K562 (cell line): ENCODE results near the gene B3GALT4. TPM values are rescaled to one million over a fixed set of nuclear protein-coding genes. Genes with fewer than 3 reads are reported as not detected.

Experiments
- ATF7 ChIP-seq: fragments of 450-650 bp; IDR thresholded peaks from 2 replicates; pipeline ENCODE4 v1.7.1; 2014; ENCODE audit warnings: mild to moderate bottlenecking, moderate library complexity
- BCOR ChIP-seq: fragments of 450-650 bp; IDR thresholded peaks from 2 replicates; pipeline ENCODE4 v1.6.1; 2016
- BRF1 ChIP-seq: IDR thresholded peaks from 3 replicates; pipeline ENCODE4 v1.6.1; 2011; ENCODE audit warnings: borderline replicate concordance, mild to moderate bottlenecking; ENCODE audit not compliant: insufficient read length; ENCODE audit errors: extremely low read depth
- COPS2 ChIP-seq: fragments of 450-650 bp; conservative IDR thresholded peaks from 2 replicates; pipeline ENCODE4 v1.6.1; 2016; ENCODE audit warnings: mild to moderate bottlenecking, moderate library complexity
- ETV1 ChIP-seq: fragments of 450-650 bp; conservative IDR thresholded peaks from 2 replicates; pipeline ENCODE4 v1.6.1; 2016; ENCODE audit warnings: missing genetic modification characterization, control low read depth, low read depth, missing compliant biosample characterization
- ILF3 ChIP-seq: fragments of 450-650 bp; IDR thresholded peaks from 2 replicates; pipeline ENCODE4 v1.6.1; 2018; ENCODE audit warnings: antibody characterized with exemption, mild to moderate bottlenecking, moderate library complexity, borderline replicate concordance
- LARP7 ChIP-seq: fragments of 450-650 bp; IDR thresholded peaks from 2 replicates; pipeline ENCODE4 v1.6.1; 2016
- NCOA4 ChIP-seq: fragments of 450-650 bp; IDR thresholded peaks from 2 replicates; pipeline ENCODE4 v1.6.1; 2018; ENCODE audit warnings: mild to moderate bottlenecking; ENCODE audit not compliant: partially characterized antibody
- RBM25 ChIP-seq: fragments of 200-400 bp; formaldehyde crosslinking; IDR thresholded peaks from 2 replicates; pipeline ENCODE4 v1.6.1; 2018; ENCODE audit warnings: low read length, low read depth, moderate library complexity; ENCODE audit not compliant: severe bottlenecking
- SRSF3 ChIP-seq: fragments of 200-400 bp; formaldehyde crosslinking; IDR thresholded peaks from 2 replicates; pipeline ENCODE4 v1.6.1; 2016; ENCODE audit warnings: mild to moderate bottlenecking, low read length, moderate library complexity; ENCODE audit not compliant: insufficient read depth
- TAF1 ChIP-seq: IDR thresholded peaks from 2 replicates; pipeline ENCODE4 v1.6.1; 2011; ENCODE audit warnings: mild to moderate bottlenecking, low read length, moderate library complexity; ENCODE audit not compliant: insufficient read depth, control insufficient read depth, severe bottlenecking; ENCODE audit errors: extremely low read depth
- XRCC4 ChIP-seq: IDR thresholded peaks from one replicate; pipeline ENCODE4 v1.6.1; 2011; ENCODE audit not compliant: insufficient read depth, insufficient read length; ENCODE audit errors: extremely low read depth
- polyA plus RNA-seq, 8 experiments: library from polyadenylated mRNA; depleted of rRNA in 4 of 8; stranded (reverse) in 5 of 8; unstranded in 3 of 8; fragments of >200 nt; fragmentation: Nextera tagmentation in 2 of 8; fragmentation: Illumina TruSeq in 1 of 8; extraction: Ambion mirVana in 2 of 8; extraction: Trizol in 1 of 8; gene quantifications; 2 replicates each; pipeline versions ENCODE4 v1.2.1 to v1.2.3, GENCODE V29; 2011 to 2014; ENCODE audit warnings: inconsistent platforms in 1 of 8, missing spikeins in 1 of 8
- total RNA-seq, 7 experiments: library from RNA; depleted of rRNA in 6 of 7; stranded (reverse); fragments of >200 nt in 6 of 7; fragmentation: Illumina TruSeq in 2 of 7; extraction: Trizol in 2 of 7; gene quantifications; 2 replicates each; pipeline versions ENCODE4 v1.2.1 to v1.2.3, GENCODE V29; 2011 to 2021; ENCODE audit warnings: low replicate concordance in 1 of 7
- TF ChIP-seq, protein P1 (sequence below): sonication (generic); formaldehyde crosslinking; IDR thresholded peaks from 2 replicates; pipeline ENCODE4 v1.8.0; 2022; ENCODE audit warnings: mild to moderate bottlenecking, missing genetic modification reagents
- TF ChIP-seq, protein P2 (sequence below): fragments of 450-650 bp; IDR thresholded peaks from 2 replicates; pipeline ENCODE4 v1.6.1; 2017; ENCODE audit warnings: antibody characterized with exemption
- TF ChIP-seq, protein P3 (sequence below): sonication (generic); formaldehyde crosslinking; IDR thresholded peaks from 2 replicates; pipeline ENCODE4 v1.8.0; 2022; ENCODE audit warnings: mild to moderate bottlenecking, missing genetic modification reagents
- TF ChIP-seq, protein P4 (sequence below): fragments of 450-650 bp; IDR thresholded peaks from 2 replicates; pipeline ENCODE4 v1.6.1; 2016; ENCODE audit warnings: low read depth, mild to moderate bottlenecking, moderate library complexity
- TF ChIP-seq, protein P5 (sequence below): fragments of 450-650 bp; IDR thresholded peaks from 2 replicates; pipeline ENCODE4 v1.6.1; 2016; ENCODE audit warnings: antibody characterized with exemption

B3GALT4 gene
- total and polyA plus RNA-seq, 9 of the 15 experiments (the other 6 are each of a cell fraction or from before 2014, with no cell fraction given): 0.11 to 1.3 (median 0.53) TPM; not detected in 1

DNA sequence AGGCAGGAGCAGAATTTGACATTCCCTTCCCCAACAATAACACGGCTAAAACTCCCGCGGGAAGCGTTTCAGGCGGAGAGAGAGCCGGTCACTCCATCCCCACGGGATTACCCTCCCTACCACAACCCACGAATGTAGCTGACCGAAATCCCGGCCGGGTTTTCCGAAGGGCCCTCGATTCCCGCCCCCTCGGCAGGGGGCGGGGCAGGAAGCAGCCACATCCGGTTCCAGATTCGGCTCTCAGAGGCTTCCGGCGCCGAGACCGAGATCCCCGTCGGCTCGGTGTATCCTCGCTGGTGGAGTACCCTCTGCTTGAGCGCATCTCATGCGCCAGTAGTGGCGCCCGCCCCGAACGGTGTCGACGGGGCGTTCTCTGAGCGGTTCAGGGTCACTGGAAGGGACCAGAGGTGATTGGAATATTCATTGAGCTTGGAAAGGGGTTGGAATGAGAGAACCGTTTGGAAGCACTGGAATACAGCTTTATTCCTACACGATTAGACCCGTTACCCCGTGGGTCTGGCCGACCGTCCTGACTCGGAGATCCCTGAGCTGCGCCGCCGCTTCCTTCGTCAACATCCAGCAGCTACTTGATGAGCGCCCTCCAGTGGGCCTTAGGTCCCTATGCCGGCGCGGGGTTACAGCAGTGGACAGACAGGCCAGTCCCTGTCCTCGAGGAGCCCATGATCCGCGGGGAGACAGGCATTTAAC lies 22.5 kb downstream of the B3GALT4 start (continued):
- TF ChIP-seq, protein P1, sequence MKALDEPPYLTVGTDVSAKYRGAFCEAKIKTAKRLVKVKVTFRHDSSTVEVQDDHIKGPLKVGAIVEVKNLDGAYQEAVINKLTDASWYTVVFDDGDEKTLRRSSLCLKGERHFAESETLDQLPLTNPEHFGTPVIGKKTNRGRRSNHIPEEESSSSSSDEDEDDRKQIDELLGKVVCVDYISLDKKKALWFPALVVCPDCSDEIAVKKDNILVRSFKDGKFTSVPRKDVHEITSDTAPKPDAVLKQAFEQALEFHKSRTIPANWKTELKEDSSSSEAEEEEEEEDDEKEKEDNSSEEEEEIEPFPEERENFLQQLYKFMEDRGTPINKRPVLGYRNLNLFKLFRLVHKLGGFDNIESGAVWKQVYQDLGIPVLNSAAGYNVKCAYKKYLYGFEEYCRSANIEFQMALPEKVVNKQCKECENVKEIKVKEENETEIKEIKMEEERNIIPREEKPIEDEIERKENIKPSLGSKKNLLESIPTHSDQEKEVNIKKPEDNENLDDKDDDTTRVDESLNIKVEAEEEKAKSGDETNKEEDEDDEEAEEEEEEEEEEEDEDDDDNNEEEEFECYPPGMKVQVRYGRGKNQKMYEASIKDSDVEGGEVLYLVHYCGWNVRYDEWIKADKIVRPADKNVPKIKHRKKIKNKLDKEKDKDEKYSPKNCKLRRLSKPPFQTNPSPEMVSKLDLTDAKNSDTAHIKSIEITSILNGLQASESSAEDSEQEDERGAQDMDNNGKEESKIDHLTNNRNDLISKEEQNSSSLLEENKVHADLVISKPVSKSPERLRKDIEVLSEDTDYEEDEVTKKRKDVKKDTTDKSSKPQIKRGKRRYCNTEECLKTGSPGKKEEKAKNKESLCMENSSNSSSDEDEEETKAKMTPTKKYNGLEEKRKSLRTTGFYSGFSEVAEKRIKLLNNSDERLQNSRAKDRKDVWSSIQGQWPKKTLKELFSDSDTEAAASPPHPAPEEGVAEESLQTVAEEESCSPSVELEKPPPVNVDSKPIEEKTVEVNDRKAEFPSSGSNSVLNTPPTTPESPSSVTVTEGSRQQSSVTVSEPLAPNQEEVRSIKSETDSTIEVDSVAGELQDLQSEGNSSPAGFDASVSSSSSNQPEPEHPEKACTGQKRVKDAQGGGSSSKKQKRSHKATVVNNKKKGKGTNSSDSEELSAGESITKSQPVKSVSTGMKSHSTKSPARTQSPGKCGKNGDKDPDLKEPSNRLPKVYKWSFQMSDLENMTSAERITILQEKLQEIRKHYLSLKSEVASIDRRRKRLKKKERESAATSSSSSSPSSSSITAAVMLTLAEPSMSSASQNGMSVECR: peak; percentile 69
- TF ChIP-seq ETV1 (peak; percentile 97), XRCC4 (no peak), RBM25 (no peak), NCOA4 (no peak), SRSF3 (no peak), TAF1 (peak; percentile 93), BCOR (peak; percentile 32; the same call in 1 of the 2 replicates), ILF3 (peak; percentile 62; the same call in 1 of the 2 replicates), LARP7 (0 out of 2 replicates have a peak, but pooled peaks have one; percentile 14), BRF1 (no peak), ATF7 (peak; percentile 72), COPS2 (no peak)
- TF ChIP-seq, protein P2, sequence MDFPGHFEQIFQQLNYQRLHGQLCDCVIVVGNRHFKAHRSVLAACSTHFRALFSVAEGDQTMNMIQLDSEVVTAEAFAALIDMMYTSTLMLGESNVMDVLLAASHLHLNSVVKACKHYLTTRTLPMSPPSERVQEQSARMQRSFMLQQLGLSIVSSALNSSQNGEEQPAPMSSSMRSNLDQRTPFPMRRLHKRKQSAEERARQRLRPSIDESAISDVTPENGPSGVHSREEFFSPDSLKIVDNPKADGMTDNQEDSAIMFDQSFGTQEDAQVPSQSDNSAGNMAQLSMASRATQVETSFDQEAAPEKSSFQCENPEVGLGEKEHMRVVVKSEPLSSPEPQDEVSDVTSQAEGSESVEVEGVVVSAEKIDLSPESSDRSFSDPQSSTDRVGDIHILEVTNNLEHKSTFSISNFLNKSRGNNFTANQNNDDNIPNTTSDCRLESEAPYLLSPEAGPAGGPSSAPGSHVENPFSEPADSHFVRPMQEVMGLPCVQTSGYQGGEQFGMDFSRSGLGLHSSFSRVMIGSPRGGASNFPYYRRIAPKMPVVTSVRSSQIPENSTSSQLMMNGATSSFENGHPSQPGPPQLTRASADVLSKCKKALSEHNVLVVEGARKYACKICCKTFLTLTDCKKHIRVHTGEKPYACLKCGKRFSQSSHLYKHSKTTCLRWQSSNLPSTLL: no peak
- TF ChIP-seq, protein P3, sequence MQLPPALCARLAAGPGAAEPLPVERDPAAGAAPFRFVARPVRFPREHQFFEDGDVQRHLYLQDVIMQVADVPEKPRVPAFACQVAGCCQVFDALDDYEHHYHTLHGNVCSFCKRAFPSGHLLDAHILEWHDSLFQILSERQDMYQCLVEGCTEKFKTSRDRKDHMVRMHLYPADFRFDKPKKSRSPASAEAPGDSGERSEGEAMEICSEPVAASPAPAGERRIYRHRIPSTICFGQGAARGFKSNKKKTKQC (CRISPR knock-in tag): 0 out of 2 replicates have a peak, but pooled peaks have one; percentile 78
- TF ChIP-seq, protein P4, sequence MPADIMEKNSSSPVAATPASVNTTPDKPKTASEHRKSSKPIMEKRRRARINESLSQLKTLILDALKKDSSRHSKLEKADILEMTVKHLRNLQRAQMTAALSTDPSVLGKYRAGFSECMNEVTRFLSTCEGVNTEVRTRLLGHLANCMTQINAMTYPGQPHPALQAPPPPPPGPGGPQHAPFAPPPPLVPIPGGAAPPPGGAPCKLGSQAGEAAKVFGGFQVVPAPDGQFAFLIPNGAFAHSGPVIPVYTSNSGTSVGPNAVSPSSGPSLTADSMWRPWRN: peak; percentile 10; the same call in 1 of the 2 replicates
- TF ChIP-seq, protein P5, sequence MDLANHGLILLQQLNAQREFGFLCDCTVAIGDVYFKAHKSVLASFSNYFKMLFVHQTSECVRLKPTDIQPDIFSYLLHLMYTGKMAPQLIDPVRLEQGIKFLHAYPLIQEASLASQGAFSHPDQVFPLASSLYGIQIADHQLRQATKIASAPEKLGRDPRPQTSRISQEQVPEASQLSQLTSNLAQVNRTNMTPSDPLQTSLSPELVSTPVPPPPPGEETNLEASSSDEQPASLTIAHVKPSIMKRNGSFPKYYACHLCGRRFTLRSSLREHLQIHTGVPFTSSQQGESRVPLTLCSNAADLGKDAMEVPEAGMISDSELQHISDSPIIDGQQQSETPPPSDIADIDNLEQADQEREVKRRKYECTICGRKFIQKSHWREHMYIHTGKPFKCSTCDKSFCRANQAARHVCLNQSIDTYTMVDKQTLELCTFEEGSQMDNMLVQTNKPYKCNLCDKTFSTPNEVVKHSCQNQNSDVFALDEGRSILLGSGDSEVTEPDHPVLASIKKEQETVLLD: peak; percentile 40; the same call in 1 of the 2 replicates
